ENCODE measurements around the gene ANLN. TPM values are rescaled to one million over a fixed set of nuclear protein-coding genes. Genes with fewer than 3 reads are reported as not detected.
"Not testable (repeated sequence)": the region's sequence is repeated elsewhere in the genome, so short reads cannot be mapped to it uniquely, and the experiment has no call there.

ANLN gene
- total RNA-seq, 2 donors from 2014 or later, result 21.2 to 56.0 TPM

DNA sequence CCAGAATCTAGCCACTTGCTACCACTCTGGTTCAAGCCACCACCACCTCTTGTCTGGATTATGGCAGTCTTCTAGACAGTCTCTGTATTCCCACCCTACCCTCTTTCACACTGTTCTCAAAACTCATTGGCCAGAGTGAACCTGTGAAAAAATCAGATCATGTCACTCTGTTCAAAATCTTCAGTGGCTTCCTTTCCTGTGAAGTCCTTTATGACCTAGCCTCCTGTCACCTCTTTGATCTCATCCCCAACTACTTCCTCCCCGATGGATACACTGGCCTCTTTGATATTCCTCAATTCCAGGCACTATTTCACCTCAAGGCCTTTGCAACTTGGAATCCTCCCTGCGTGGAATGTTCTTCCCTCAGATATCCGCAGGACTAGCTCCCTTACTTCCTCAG, 21.2 kb upstream of the ANLN start:
- no peak overlapping the region for H3K27ac ChIP-seq
- H3K36me3 ChIP-seq, result no peaks in the 10 kb centered on the region
- H3K4me3 ChIP-seq, result no peak overlapping the region
- TF ChIP-seq, protein P1, sequence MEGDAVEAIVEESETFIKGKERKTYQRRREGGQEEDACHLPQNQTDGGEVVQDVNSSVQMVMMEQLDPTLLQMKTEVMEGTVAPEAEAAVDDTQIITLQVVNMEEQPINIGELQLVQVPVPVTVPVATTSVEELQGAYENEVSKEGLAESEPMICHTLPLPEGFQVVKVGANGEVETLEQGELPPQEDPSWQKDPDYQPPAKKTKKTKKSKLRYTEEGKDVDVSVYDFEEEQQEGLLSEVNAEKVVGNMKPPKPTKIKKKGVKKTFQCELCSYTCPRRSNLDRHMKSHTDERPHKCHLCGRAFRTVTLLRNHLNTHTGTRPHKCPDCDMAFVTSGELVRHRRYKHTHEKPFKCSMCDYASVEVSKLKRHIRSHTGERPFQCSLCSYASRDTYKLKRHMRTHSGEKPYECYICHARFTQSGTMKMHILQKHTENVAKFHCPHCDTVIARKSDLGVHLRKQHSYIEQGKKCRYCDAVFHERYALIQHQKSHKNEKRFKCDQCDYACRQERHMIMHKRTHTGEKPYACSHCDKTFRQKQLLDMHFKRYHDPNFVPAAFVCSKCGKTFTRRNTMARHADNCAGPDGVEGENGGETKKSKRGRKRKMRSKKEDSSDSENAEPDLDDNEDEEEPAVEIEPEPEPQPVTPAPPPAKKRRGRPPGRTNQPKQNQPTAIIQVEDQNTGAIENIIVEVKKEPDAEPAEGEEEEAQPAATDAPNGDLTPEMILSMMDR (IDR thresholded peaks at IDR 0.05), result no peak
- no peaks in the 10 kb centered on the region for H3K4me1 ChIP-seq
- no peaks in the 10 kb centered on the region for H3K27me3 ChIP-seq
- no peaks in the 10 kb centered on the region for H3K9me3 ChIP-seq
- no peak for DNase-seq
- no peak overlapping the region for H3K9ac ChIP-seq (ENCODE audit: low read depth in 2 of 2, low read length in 2 of 2)
- intact Hi-C loops (cut with DNase I), result no loop called here

DNA sequence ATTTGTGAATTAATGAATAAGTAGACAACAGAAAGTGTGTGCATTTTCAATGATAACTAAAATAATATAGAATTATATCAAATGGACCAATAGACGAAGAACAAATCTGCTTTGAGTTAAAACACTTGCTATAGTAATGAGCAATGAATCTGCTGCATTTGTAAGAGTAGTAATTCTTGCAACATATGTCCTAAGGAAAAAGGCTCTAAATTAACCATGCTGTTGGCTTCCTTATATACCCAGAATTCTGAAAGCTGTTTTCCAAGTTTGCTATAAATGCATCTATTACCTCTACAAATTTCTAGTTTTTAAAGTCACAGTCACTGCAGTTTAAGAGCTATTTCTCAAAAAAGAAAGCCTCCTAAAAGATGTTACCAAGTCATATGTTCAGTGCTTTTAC, 20.5 kb upstream of the ANLN start:
- H3K27me3 ChIP-seq, result no peaks in the 10 kb centered on the region
- no peaks in the 10 kb centered on the region for H3K36me3 ChIP-seq
- no peak overlapping the region for H3K27ac ChIP-seq
- H3K4me1 ChIP-seq, result no peaks in the 10 kb centered on the region
- TF ChIP-seq, protein P1 (IDR thresholded peaks at IDR 0.05), result no peak
- H3K9me3 ChIP-seq, result no peaks in the 10 kb centered on the region
- no peak overlapping the region for H3K9ac ChIP-seq (ENCODE audit: low read depth in 2 of 2, low read length in 2 of 2)
- DNase-seq, result no peak
- intact Hi-C loops (cut with DNase I), result no loop called here
- no peak overlapping the region for H3K4me3 ChIP-seq

DNA sequence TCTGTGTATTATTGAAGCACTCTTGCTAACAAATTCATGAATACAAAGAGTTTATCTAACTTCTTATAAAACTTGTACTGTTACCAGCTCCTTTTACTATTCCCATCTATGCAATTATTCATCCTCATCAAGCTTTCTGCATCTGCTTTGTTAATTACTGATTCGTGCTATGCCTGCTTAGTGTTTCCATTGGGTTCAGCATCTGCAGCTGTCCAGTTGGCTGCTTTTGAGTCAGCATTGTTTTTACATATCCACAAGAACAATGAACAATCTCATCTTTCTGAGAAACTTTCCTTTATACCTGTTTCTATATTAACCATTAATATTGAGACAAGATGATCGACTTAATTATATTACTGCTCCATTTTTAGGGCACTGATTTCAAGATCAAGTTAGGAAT, 19.6 kb upstream of the ANLN start:
- Histone ChIP-seq H3K9ac (ENCODE audit: low read depth in 2 of 2, low read length in 2 of 2) (no peak overlapping the region), H3K36me3 (no peaks in the 10 kb centered on the region), H3K27ac (no peak overlapping the region), H3K27me3 (no peaks in the 10 kb centered on the region), H3K4me3 (no peak overlapping the region), H3K9me3 (no peaks in the 10 kb centered on the region), H3K4me1 (no peaks in the 10 kb centered on the region)
- TF ChIP-seq, protein P1 (IDR thresholded peaks at IDR 0.05), result no peak
- intact Hi-C loops (cut with DNase I), result no loop called here
- no peak for DNase-seq

DNA sequence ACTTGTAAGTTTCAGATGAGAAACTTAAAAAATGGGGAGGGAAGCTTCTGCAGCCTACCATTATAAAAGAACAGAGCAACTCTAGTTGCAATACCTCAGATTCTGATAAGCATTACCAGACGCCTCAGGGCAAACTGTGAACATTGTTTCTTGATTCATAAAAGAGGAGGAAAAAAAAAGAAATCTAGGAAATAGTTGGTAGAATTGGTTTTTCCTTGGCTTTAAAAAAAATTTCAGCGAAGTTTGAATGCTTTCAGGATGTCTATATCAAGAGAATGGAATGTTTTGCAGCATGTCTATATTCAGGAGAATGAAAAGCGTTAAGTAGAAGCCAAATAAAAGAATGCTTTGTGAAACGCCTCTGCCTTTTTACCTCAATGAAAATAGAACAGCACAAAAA, 17.5 kb upstream of the ANLN start:
- Histone ChIP-seq H3K36me3 (no peaks in the 10 kb centered on the region), H3K9me3 (no peaks in the 10 kb centered on the region), H3K4me3 (no peak overlapping the region), H3K4me1 (no peaks in the 10 kb centered on the region), H3K27me3 (no peaks in the 10 kb centered on the region), H3K27ac (no peak overlapping the region), H3K9ac (ENCODE audit: low read depth in 2 of 2, low read length in 2 of 2) (no peak overlapping the region)
- DNase-seq, result no peak
- TF ChIP-seq, protein P1 (IDR thresholded peaks at IDR 0.05), result no peak
- intact Hi-C loops (cut with DNase I), result no loop called here

DNA sequence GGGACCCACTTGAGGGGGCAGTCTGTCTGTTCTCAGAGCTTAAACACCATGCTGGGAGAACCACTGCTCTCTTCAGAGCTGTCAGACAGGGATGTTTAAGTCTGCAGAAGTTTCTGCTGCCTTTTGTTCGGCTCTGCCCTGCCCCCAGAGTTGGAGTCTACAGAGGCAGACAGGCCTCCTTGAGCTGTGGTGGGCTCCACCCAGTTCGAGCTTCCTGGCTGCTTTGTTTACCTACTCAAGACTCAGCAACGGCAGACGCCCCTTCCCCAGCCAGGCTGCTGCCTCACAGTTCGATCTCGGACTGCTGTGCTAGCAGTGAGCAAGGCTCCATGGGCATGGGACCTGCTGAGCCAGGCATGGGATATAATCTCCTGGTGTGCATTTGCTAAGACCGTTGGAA, 11.1 kb upstream of the ANLN start:
- DNase-seq; intact Hi-C loops (cut with DNase I); H3K4me1 ChIP-seq; H3K9me3 ChIP-seq; H3K36me3 ChIP-seq; H3K27me3 ChIP-seq; H3K4me3 ChIP-seq; H3K27ac ChIP-seq; H3K9ac ChIP-seq (ENCODE audit: low read depth in 2 of 2, low read length in 2 of 2): not testable (repeated sequence)

DNA sequence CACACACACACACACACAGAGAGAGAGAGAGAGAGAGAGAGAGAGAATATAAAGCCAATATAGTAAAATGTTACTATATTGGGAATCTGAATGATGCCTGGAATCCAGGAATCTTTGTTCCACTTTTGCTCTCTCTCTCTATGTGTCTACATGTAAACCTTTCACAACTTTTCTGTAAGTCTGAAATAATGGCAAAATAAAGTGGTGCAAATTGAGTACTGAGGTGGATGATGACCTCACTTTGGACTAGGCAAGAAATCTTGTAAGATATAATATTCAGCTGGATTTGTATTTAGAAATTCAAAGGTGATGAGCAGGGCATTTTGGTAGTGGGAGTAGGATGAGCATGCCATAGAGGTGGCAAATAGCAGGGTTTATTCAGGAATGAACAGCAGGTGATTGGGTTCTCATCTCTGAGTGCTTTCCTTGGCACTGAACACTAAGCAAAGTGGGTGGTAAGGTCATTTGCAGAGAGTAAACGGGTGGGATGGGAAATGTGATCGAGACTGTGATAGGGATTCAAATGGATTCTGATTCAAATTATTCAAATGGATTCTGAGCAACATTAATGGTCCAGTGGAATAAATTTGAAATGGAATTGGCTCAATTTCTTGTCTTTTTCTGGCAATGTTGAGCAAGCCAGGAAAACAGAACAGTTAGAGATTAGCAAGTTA, 9.7 kb upstream of the ANLN start:
- no peaks in the 10 kb centered on the region for H3K36me3 ChIP-seq
- H3K27me3 ChIP-seq, result no peaks in the 10 kb centered on the region
- no peak for DNase-seq
- intact Hi-C loops (cut with DNase I), result no loop called here
- H3K27ac ChIP-seq, result no peak overlapping the region
- no peaks in the 10 kb centered on the region for H3K9me3 ChIP-seq
- H3K9ac ChIP-seq (ENCODE audit: low read depth in 2 of 2, low read length in 2 of 2), result no peak overlapping the region
- H3K4me3 ChIP-seq, result no peak overlapping the region
- H3K4me1 ChIP-seq, result no peaks in the 10 kb centered on the region
- TF ChIP-seq, protein P1 (IDR thresholded peaks at IDR 0.05), result no peak
